SK-N-SH treated with all-trans-retinoic acid at 6 μM for 48 hours (cell line): ENCODE data around the gene CLIP1.

ENCODE experiments used
- ATAC-seq: fragments of 200-7000 bp; cut with Tn5 transposase; 3 replicates; pipeline ENCODE4 v1.9.1; 2020; ENCODE audit warnings: mild to moderate bottlenecking, moderate library complexity
- ARNTL ChIP-seq: fragments of 450-650 bp; formaldehyde crosslinking; IDR thresholded peaks from 2 replicates; pipeline ENCODE4 v1.5.0; 2020; ENCODE audit warnings: low read depth, mild to moderate bottlenecking, moderate library complexity, borderline replicate concordance
- BACH2 ChIP-seq: fragments of 250-450 bp; sonication (Bioruptor Pico); IDR thresholded peaks from 2 replicates; pipeline ENCODE4 v1.9.0; 2021; ENCODE audit warnings: mild to moderate bottlenecking, borderline replicate concordance
- CREB5 ChIP-seq: fragments of 250-450 bp; sonication (Bioruptor Pico); IDR thresholded peaks from 2 replicates; pipeline ENCODE4 v1.5.1; 2020; ENCODE audit warnings: low read depth, mild to moderate bottlenecking, moderate library complexity
- CSDC2 ChIP-seq: fragments of 250-450 bp; sonication (Bioruptor Pico); IDR thresholded peaks from 2 replicates; pipeline ENCODE4 v1.5.0; 2020; ENCODE audit warnings: mild to moderate bottlenecking, moderate library complexity
- ESRRG ChIP-seq: fragments of 250-450 bp; sonication (Bioruptor Pico); IDR thresholded peaks from 2 replicates; pipeline ENCODE4 v1.6.1; 2021; ENCODE audit warnings: mild to moderate bottlenecking
- GLIS3 ChIP-seq: fragments of 250-450 bp; sonication (Bioruptor Pico); IDR thresholded peaks from 2 replicates; pipeline ENCODE4 v1.5.0; 2020; ENCODE audit warnings: mild to moderate bottlenecking, moderate library complexity
- ISL1 ChIP-seq: fragments of 250-450 bp; sonication (Bioruptor Pico); IDR thresholded peaks from 2 replicates; pipeline ENCODE4 v2.1.2; 2022; ENCODE audit warnings: mild to moderate bottlenecking, moderate library complexity
- OSR1 ChIP-seq: fragments of 250-450 bp; sonication (Bioruptor Pico); IDR thresholded peaks from 2 replicates; pipeline ENCODE4 v1.8.0; 2022; ENCODE audit warnings: moderate library complexity, mild to moderate bottlenecking, inconsistent platforms
- POU6F1 ChIP-seq: fragments of 250-450 bp; sonication (Bioruptor Pico); IDR thresholded peaks from 2 replicates; pipeline ENCODE4 v1.8.0; 2021; ENCODE audit warnings: low read depth, mild to moderate bottlenecking, moderate library complexity, borderline replicate concordance
- PPARA ChIP-seq: fragments of 250-450 bp; sonication (Bioruptor Pico); IDR thresholded peaks from 2 replicates; pipeline ENCODE4 v1.5.0; 2020; ENCODE audit warnings: mild to moderate bottlenecking, borderline replicate concordance
- RARB ChIP-seq: fragments of 250-450 bp; sonication (Bioruptor Pico); IDR thresholded peaks from 2 replicates; pipeline ENCODE4 v1.8.0; 2021; ENCODE audit warnings: mild to moderate bottlenecking, moderate library complexity
- SNAI2 ChIP-seq: fragments of 250-450 bp; sonication (Bioruptor Pico); IDR thresholded peaks from 2 replicates; pipeline ENCODE4 v1.5.0; 2020; ENCODE audit warnings: mild to moderate bottlenecking, moderate library complexity
- TCF4 ChIP-seq: fragments of 250-450 bp; sonication (Bioruptor Pico); IDR thresholded peaks from 2 replicates; pipeline ENCODE4 v1.8.0; 2021; ENCODE audit warnings: mild to moderate bottlenecking, moderate library complexity, borderline replicate concordance
- TOX ChIP-seq: fragments of 250-450 bp; sonication (Bioruptor Pico); IDR thresholded peaks from 2 replicates; pipeline ENCODE4 v1.8.0; 2021; ENCODE audit warnings: mild to moderate bottlenecking, moderate library complexity, borderline replicate concordance
- TSHZ2 ChIP-seq: fragments of 250-450 bp; sonication (Bioruptor Pico); IDR thresholded peaks from 2 replicates; pipeline ENCODE4 v1.5.0; 2020; ENCODE audit warnings: mild to moderate bottlenecking, moderate library complexity
- ZFP3 ChIP-seq: fragments of 250-450 bp; sonication (Bioruptor Pico); IDR thresholded peaks from 2 replicates; pipeline ENCODE4 v1.5.0; 2020; ENCODE audit warnings: mild to moderate bottlenecking, moderate library complexity
- ZFP30 ChIP-seq: fragments of 450-650 bp; formaldehyde crosslinking; IDR thresholded peaks from 2 replicates; pipeline ENCODE4 v1.5.0; 2022; ENCODE audit warnings: mild to moderate bottlenecking, moderate library complexity
- ZNF565 ChIP-seq: fragments of 450-650 bp; formaldehyde crosslinking; conservative IDR thresholded peaks from 2 replicates; pipeline ENCODE4 v1.5.0; 2020; ENCODE audit warnings: low read depth, mild to moderate bottlenecking, moderate library complexity
- ZNF70 ChIP-seq: fragments of 450-650 bp; formaldehyde crosslinking; IDR thresholded peaks from 2 replicates; pipeline ENCODE4 v1.5.0; 2020; ENCODE audit warnings: mild to moderate bottlenecking, moderate library complexity
- ZNF8 ChIP-seq: fragments of 450-650 bp; formaldehyde crosslinking; IDR thresholded peaks from 2 replicates; pipeline ENCODE4 v1.5.0; 2020; ENCODE audit warnings: mild to moderate bottlenecking, moderate library complexity
- TF ChIP-seq, protein P1 (sequence below): fragments of 250-450 bp; sonication (Bioruptor Pico); IDR thresholded peaks from 2 replicates; pipeline ENCODE4 v1.5.1; 2021; ENCODE audit warnings: mild to moderate bottlenecking, moderate library complexity
- TF ChIP-seq, protein P2 (sequence below): fragments of 250-450 bp; sonication (Bioruptor Pico); IDR thresholded peaks from 2 replicates; pipeline ENCODE4 v1.8.0; 2020; ENCODE audit warnings: mild to moderate bottlenecking, moderate library complexity, borderline replicate concordance

CLIP1 gene

DNA sequence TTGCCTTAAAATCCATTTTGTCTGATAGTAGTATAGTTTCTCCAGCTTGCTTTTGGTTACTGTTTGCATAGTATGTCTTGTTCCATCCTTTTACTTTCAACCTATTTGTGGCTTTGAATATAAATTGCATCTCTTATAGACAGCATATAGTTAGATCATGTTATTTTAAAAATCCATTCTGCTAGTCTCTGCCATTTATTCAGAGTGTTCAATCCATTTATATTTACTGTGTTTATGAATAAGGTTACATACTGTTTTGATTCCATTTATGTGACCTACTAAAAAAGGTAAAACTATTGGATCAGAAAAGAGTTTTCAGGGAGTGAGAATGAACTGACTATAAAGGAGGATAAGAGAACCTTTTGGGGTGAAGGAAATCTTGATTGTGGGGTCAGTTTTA is 126.6 kb downstream of the CLIP1 start:
- ATAC-seq, result no peak
- TF ChIP-seq ZNF565 (CRISPR knock-in tag), result no peak
- no peak for TF ChIP-seq TOX (CRISPR knock-in tag)
- TF ChIP-seq TSHZ2 (CRISPR knock-in tag), result no peak
- TF ChIP-seq ZFP3 (CRISPR knock-in tag), result no peak
- TF ChIP-seq TCF4 (CRISPR knock-in tag), result no peak
- no peak for TF ChIP-seq OSR1
- no peak for TF ChIP-seq ESRRG (CRISPR knock-in tag)
- no peak for TF ChIP-seq ZNF70 (CRISPR knock-in tag)
- no peak for TF ChIP-seq PPARA (CRISPR knock-in tag)
- no peak for TF ChIP-seq GLIS3
- TF ChIP-seq ISL1 (CRISPR knock-in tag), result no peak
- TF ChIP-seq, protein P1, sequence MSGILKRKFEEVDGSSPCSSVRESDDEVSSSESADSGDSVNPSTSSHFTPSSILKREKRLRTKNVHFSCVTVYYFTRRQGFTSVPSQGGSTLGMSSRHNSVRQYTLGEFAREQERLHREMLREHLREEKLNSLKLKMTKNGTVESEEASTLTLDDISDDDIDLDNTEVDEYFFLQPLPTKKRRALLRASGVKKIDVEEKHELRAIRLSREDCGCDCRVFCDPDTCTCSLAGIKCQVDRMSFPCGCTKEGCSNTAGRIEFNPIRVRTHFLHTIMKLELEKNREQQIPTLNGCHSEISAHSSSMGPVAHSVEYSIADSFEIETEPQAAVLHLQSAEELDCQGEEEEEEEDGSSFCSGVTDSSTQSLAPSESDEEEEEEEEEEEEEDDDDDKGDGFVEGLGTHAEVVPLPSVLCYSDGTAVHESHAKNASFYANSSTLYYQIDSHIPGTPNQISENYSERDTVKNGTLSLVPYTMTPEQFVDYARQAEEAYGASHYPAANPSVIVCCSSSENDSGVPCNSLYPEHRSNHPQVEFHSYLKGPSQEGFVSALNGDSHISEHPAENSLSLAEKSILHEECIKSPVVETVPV (CRISPR knock-in tag), result no peak
- no peak for TF ChIP-seq ZFP30

GRCh38 chr12:122293081-122293480 is 129.4 kb downstream of the CLIP1 start:
- TF ChIP-seq ISL1 (CRISPR knock-in tag) (no peak), TOX (CRISPR knock-in tag) (no peak), TCF4 (CRISPR knock-in tag) (no peak), POU6F1 (CRISPR knock-in tag) (no peak), CREB5 (no peak), ESRRG (CRISPR knock-in tag) (no peak), OSR1 (no peak), GLIS3 (no peak), BACH2 (CRISPR knock-in tag) (no peak), ZFP30 (no peak), ZNF70 (CRISPR knock-in tag) (no peak), ZFP3 (CRISPR knock-in tag) (no peak), ARNTL (CRISPR knock-in tag) (no peak), ZNF8 (CRISPR knock-in tag) (no peak), SNAI2 (CRISPR knock-in tag) (no peak), PPARA (CRISPR knock-in tag) (no peak), CSDC2 (CRISPR knock-in tag) (no peak), RARB (CRISPR knock-in tag) (no peak)
- TF ChIP-seq, protein P2, sequence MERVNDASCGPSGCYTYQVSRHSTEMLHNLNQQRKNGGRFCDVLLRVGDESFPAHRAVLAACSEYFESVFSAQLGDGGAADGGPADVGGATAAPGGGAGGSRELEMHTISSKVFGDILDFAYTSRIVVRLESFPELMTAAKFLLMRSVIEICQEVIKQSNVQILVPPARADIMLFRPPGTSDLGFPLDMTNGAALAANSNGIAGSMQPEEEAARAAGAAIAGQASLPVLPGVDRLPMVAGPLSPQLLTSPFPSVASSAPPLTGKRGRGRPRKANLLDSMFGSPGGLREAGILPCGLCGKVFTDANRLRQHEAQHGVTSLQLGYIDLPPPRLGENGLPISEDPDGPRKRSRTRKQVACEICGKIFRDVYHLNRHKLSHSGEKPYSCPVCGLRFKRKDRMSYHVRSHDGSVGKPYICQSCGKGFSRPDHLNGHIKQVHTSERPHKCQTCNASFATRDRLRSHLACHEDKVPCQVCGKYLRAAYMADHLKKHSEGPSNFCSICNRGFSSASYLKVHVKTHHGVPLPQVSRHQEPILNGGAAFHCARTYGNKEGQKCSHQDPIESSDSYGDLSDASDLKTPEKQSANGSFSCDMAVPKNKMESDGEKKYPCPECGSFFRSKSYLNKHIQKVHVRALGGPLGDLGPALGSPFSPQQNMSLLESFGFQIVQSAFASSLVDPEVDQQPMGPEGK (CRISPR knock-in tag), result no peak
- TF ChIP-seq, protein P1 (CRISPR knock-in tag), result no peak
- ATAC-seq, result no peak
